ENCODE results near the gene NLRX1. TPM values are rescaled to one million over a fixed set of nuclear protein-coding genes. Genes with fewer than 3 reads are reported as not detected.

Gene NLRX1
- total and polyA plus RNA-seq, 10 of the 15 experiments (the other 5 are each of a cell fraction or from before 2014, with no cell fraction given) = 0.85 to 18.5 (median 10.0) TPM

GRCh38 chr11:119223856-119224255 lies 55.3 kb downstream of the NLRX1 start:
- Histone ChIP-seq H3K36me3 (ENCODE audit: control insufficient read depth in 2 of 2, insufficient read depth in 2 of 2, low read length in 1 of 2) (no peaks in the 10 kb centered on the region; a peak in 1 of 4 replicates), H3K9ac (ENCODE audit: control insufficient read depth, insufficient read depth, low read length) (no peak overlapping the region), H3K4me1 (ENCODE audit: control insufficient read depth, insufficient read depth, low read length) (peaks cover 3% of the 10 kb centered on the region; the same call in 1 of the 2 replicates), H3K9me3 (replicated peaks; ENCODE audit: control insufficient read depth, insufficient read depth, low read length) (no peaks in the 10 kb centered on the region), H3K27me3 (replicated peaks in 1 of 2; ENCODE audit: control insufficient read depth in 2 of 2, insufficient read depth in 2 of 2, low read length in 1 of 2) (no peaks in the 10 kb centered on the region), H2AFZ (ENCODE audit: control insufficient read depth, low read depth, low read length) (no peak overlapping the region), H3K4me3 (no peak overlapping the region), H3K4me2 (ENCODE audit: control insufficient read depth, insufficient read depth) (no peak overlapping the region), H3K27ac (ENCODE audit: control insufficient read depth, insufficient read depth) (no peak overlapping the region), H3K79me2 (ENCODE audit: control insufficient read depth, insufficient read depth, low read length) (peaks cover 52% of the 10 kb centered on the region), H4K20me1 (ENCODE audit: control insufficient read depth, insufficient read depth) (no peaks in the 10 kb centered on the region)
- WGBS (ENCODE audit: insufficient coverage, insufficient replicate concordance, low lambda C conversion rate, missing lambda C conversion rate) = 100% methylated on average over 1 of the region's 1 CpG
- ATAC-seq (no peak), FAIRE-seq (no peak), DNase-seq (ENCODE audit: low read depth, low spot score) (no peak)
- in situ Hi-C loops (cut with MboI) = no loop called here
- POLR2A ChIA-PET = no interaction called here
- SMC1A ChIA-PET (ENCODE audit: uncharacterized antibody, unreplicated experiment) = no interaction called here
- intact Hi-C loops (cut with micrococcal nuclease; ENCODE audit: unreplicated experiment) = no loop called here
- CTCF ChIA-PET = no interaction called here
- TF ChIP-seq RCOR1 (conservative IDR thresholded peaks at IDR 0.05; ENCODE audit: low read depth, low read length) (no peak), CREB1 (IDR thresholded peaks at IDR 0.05; ENCODE audit: low read depth) (no peak), MLLT1 (IDR thresholded peaks at IDR 0.05) (no peak), CUX1 (IDR thresholded peaks at IDR 0.05; ENCODE audit: insufficient replicate concordance, low read depth, low read length) (no peak), ETV6 (conservative IDR thresholded peaks at IDR 0.05 in 1 of 2, IDR thresholded peaks at IDR 0.05 in 1 of 2; ENCODE audit: borderline replicate concordance in 1 of 2, low read depth in 1 of 2) (no peak), CREM (IDR thresholded peaks at IDR 0.05; ENCODE audit: low read depth) (no peak), EGR1 (IDR thresholded peaks at IDR 0.05; ENCODE audit: borderline replicate concordance in 1 of 2, low read depth in 2 of 2, low read length in 2 of 2) (no peak), MXI1 (IDR thresholded peaks at IDR 0.05; ENCODE audit: low read depth, low read length) (no peak), SMAD5 (IDR thresholded peaks at IDR 0.05; ENCODE audit: low read depth) (no peak), BCL3 (IDR thresholded peaks at IDR 0.05; ENCODE audit: borderline replicate concordance, insufficient read depth, low read depth, low read length, poor library complexity, severe bottlenecking) (no peak)
- TF ChIP-seq, protein P1, sequence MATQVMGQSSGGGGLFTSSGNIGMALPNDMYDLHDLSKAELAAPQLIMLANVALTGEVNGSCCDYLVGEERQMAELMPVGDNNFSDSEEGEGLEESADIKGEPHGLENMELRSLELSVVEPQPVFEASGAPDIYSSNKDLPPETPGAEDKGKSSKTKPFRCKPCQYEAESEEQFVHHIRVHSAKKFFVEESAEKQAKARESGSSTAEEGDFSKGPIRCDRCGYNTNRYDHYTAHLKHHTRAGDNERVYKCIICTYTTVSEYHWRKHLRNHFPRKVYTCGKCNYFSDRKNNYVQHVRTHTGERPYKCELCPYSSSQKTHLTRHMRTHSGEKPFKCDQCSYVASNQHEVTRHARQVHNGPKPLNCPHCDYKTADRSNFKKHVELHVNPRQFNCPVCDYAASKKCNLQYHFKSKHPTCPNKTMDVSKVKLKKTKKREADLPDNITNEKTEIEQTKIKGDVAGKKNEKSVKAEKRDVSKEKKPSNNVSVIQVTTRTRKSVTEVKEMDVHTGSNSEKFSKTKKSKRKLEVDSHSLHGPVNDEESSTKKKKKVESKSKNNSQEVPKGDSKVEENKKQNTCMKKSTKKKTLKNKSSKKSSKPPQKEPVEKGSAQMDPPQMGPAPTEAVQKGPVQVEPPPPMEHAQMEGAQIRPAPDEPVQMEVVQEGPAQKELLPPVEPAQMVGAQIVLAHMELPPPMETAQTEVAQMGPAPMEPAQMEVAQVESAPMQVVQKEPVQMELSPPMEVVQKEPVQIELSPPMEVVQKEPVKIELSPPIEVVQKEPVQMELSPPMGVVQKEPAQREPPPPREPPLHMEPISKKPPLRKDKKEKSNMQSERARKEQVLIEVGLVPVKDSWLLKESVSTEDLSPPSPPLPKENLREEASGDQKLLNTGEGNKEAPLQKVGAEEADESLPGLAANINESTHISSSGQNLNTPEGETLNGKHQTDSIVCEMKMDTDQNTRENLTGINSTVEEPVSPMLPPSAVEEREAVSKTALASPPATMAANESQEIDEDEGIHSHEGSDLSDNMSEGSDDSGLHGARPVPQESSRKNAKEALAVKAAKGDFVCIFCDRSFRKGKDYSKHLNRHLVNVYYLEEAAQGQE (IDR thresholded peaks at IDR 0.05; ENCODE audit: low read depth, low read length) = no peak
- RAD21 ChIA-PET (ENCODE audit: unreplicated experiment) = no interaction called here
- no TSS peak for BruUV-seq (replicated peaks)

All from GM12878 (cell line).